ENCODE results near the gene MAPKAPK2. TPM values are rescaled to one million over a fixed set of nuclear protein-coding genes. Genes with fewer than 3 reads are reported as not detected.
A peak's percentile ranks its signal among the peaks of the same experiment; 100 is the strongest.

Gene MAPKAPK2
- total RNA-seq, 1 donor from 2014 or later, result 26.6 TPM

DNA sequence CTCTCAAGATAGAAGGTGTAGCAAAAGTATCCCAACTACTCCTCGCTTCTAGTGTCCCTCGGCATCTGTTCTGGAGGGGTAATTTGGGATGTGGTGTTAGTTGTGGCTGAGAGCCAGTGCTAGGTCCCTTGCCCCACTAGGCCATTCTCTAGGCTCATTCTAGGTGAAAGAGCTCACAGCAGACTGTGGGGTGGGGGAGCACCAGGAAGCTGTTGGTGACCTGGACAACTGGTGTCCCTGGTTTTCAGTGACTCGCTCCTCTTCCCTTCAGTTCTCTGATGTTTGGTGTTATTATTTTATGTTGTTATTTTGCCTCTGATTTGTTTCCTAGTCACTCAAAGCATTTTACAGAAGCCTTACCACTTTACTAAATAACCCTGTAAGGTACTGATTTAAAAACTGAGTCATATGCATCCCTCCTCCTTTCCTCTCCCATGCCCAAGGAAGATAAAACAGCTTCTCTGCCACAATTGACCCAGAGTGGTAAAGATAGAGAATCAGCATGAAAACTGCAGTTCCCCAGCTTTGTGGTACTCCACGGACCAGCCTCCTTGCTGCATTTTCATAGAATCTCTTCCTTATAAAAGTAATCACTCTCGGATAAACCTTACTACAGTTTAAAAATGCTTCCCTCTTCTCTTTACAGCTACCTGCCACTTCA, 35.3 kb upstream of the MAPKAPK2 start:
- Histone ChIP-seq H3K4me3 (ENCODE audit: low read length in 3 of 3) (no peak overlapping the region), H3K4me1 (ENCODE audit: control insufficient read depth in 3 of 3, insufficient read depth in 3 of 3, low read length in 3 of 3) (peaks cover 0 to 2% (median 0%) of the 10 kb centered on the region in 3 donors), H3K9me3 (ENCODE audit: control insufficient read depth in 3 of 3, low read length in 3 of 3) (no peaks in the 10 kb centered on the region), H3K27ac (ENCODE audit: low read depth, low read length) (no peak overlapping the region), H3K9ac (ENCODE audit: low read depth in 1 of 3, low read length in 3 of 3) (no peak overlapping the region), H3K36me3 (ENCODE audit: control insufficient read depth in 3 of 3, insufficient read depth in 3 of 3, low read length in 3 of 3) (peaks cover 0 to 8% (median 3%) of the 10 kb centered on the region in 3 donors), H3K27me3 (ENCODE audit: control insufficient read depth in 3 of 3, insufficient read depth in 3 of 3, low read length in 3 of 3) (no peaks in the 10 kb centered on the region)

DNA sequence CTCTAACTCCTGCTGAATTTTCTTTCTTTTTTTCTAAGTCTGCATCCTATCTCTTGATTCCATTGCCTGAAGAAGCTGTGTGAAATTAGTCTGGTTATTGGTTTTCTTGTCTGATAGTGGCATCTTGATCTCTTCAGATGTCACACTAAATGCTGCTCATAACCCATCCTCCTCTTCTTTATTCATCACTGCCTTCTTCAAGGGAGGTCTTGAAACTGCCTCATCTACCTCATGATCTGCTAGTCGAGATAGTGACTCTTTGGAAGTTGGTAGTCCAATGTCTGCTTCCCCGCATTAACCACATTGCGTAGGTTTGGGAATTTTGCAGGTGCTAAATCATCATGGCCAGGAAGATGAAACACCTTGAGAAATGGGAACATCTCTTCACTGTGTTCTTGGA, 33.7 kb upstream of the MAPKAPK2 start:
- peaks cover 0 to 4% (median 2%) of the 10 kb centered on the region in 3 donors for H3K4me1 ChIP-seq (ENCODE audit: control insufficient read depth in 3 of 3, insufficient read depth in 3 of 3, low read length in 3 of 3)
- H3K36me3 ChIP-seq (ENCODE audit: control insufficient read depth in 3 of 3, insufficient read depth in 3 of 3, low read length in 3 of 3), result peaks cover 0 to 8% (median 3%) of the 10 kb centered on the region in 3 donors
- H3K27me3 ChIP-seq (ENCODE audit: control insufficient read depth in 3 of 3, insufficient read depth in 3 of 3, low read length in 3 of 3), result no peaks in the 10 kb centered on the region
- H3K9ac ChIP-seq (ENCODE audit: low read depth in 1 of 3, low read length in 3 of 3), result no peak overlapping the region
- no peaks in the 10 kb centered on the region for H3K9me3 ChIP-seq (ENCODE audit: control insufficient read depth in 3 of 3, low read length in 3 of 3)
- H3K27ac ChIP-seq (ENCODE audit: low read depth, low read length), result no peak overlapping the region
- no peak overlapping the region for H3K4me3 ChIP-seq (ENCODE audit: low read length in 3 of 3)

DNA sequence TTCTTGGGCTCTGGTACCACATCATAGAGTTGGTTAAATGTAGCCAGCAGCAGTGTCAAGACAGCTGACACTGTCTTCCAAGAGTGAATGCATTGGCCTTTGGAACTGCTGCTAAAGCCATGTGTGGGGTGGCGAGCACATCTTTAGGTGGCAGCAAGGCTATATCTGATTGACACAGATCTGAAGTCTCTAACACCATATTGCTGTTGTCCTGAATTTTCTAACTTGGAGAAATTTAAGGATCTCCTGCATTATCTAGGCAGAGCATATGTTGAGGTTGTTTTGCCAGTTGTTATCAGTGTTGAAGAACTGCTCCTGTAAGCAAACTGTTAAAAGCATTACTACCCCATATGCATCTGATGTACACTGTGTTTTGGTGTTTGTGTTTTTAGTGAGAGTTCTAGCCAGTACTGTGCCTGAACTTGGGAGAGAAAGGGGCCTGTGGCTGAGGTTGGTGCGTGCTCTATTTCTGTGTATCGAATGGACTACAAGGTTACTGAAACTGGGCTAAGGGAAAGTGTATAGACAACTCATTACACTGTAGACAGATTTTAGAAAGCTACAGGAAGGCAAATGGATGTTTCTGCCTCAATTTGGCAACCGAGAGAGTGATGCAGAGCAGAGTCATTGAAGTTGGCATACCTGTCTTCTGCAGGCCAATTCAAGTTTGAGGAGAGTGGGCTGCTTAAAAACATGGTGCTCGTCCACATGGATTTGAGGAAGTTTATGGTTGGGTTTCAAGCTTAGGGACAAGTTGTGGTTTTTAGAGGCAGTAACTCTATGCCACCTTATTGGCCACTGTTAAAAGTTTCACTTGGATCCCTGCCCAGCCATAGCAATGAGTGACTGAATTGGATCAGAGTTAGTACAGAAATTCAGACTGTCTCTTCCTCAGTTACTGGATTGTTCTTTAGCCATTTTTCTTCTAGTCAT, 32.5 kb upstream of the MAPKAPK2 start:
- H3K9ac ChIP-seq (ENCODE audit: low read depth in 1 of 3, low read length in 3 of 3), result no peak overlapping the region
- H3K4me3 ChIP-seq (ENCODE audit: low read length in 3 of 3), result no peak overlapping the region
- H3K27ac ChIP-seq (ENCODE audit: low read depth, low read length), result no peak overlapping the region
- H3K36me3 ChIP-seq (ENCODE audit: control insufficient read depth in 3 of 3, insufficient read depth in 3 of 3, low read length in 3 of 3), result peaks cover 0 to 8% (median 3%) of the 10 kb centered on the region in 3 donors
- H3K9me3 ChIP-seq (ENCODE audit: control insufficient read depth in 3 of 3, low read length in 3 of 3), result no peaks in the 10 kb centered on the region
- H3K4me1 ChIP-seq (ENCODE audit: control insufficient read depth in 3 of 3, insufficient read depth in 3 of 3, low read length in 3 of 3), result peaks cover 2 to 6% (median 6%) of the 10 kb centered on the region in 3 donors
- no peaks in the 10 kb centered on the region for H3K27me3 ChIP-seq (ENCODE audit: control insufficient read depth in 3 of 3, insufficient read depth in 3 of 3, low read length in 3 of 3)

DNA sequence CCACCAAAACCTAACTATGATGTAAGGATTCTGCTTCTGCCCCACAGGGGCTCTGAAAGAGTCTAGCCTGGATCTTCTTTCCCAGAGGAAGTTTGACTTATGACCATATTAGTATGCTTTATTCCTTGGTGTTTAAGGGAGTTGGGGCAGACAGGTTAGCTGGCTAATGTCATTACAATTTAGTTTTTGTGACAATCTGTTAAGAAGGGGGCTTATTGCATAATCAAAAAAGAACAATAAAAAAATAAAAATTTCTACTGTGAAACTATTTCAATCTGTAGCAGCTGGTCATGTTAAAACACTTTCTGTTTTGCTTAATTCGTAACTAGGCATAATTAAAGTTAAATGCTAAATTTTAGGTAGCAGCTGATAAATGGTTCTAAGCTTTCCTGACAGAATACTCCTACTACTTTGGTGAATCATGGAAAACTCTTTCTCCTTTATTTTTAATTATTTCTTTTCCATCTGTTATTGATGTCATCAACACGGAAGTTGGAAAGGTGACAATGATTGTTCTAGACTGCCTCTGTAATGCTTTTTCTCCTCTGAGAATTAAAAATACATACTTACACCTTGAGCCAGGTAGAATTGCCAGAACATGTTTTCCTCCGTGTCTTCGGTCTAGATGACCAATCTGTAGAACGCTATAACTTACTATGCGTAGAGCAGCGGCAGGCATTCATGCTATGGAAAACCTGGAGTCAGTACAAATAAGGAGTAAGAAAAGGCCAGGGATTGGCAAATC, 30.8 kb upstream of the MAPKAPK2 start:
- Histone ChIP-seq H3K9ac (ENCODE audit: low read depth in 1 of 3, low read length in 3 of 3) (no peak overlapping the region), H3K27ac (ENCODE audit: low read depth, low read length) (no peak overlapping the region), H3K36me3 (ENCODE audit: control insufficient read depth in 3 of 3, insufficient read depth in 3 of 3, low read length in 3 of 3) (no peaks in the 10 kb centered on the region), H3K27me3 (ENCODE audit: control insufficient read depth in 3 of 3, insufficient read depth in 3 of 3, low read length in 3 of 3) (no peaks in the 10 kb centered on the region), H3K4me3 (ENCODE audit: low read length in 3 of 3) (no peak overlapping the region), H3K9me3 (ENCODE audit: control insufficient read depth in 3 of 3, low read length in 3 of 3) (no peaks in the 10 kb centered on the region), H3K4me1 (ENCODE audit: control insufficient read depth in 3 of 3, insufficient read depth in 3 of 3, low read length in 3 of 3) (peaks cover 18 to 23% (median 21%) of the 10 kb centered on the region in 3 donors)

DNA sequence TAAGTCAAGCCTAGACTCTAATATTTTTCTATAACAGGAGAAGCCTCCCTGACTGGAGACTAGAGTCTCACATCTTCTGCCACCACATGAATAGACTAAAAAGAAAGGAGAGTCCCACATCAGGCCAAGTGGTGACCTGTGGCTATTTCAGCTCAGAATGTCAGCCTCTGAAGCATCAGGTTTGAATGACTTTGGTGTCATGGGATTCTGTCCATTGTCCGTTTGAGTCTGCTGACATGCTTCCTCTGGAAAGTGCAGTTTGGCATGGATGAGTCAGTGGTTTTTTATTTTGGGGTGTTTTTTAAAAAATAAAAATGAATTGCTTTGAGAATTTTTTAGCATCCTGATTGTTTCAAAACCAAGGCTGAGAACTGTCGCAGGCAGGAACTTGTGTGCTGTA, 29.9 kb upstream of the MAPKAPK2 start:
- Histone ChIP-seq H3K27me3 (ENCODE audit: control insufficient read depth in 3 of 3, insufficient read depth in 3 of 3, low read length in 3 of 3) (no peaks in the 10 kb centered on the region), H3K4me1 (ENCODE audit: control insufficient read depth in 3 of 3, insufficient read depth in 3 of 3, low read length in 3 of 3) (peaks cover 20 to 32% (median 30%) of the 10 kb centered on the region in 3 donors), H3K9ac (ENCODE audit: low read depth in 1 of 3, low read length in 3 of 3) (no peak overlapping the region), H3K4me3 (ENCODE audit: low read length in 3 of 3) (no peak overlapping the region), H3K9me3 (ENCODE audit: control insufficient read depth in 3 of 3, low read length in 3 of 3) (no peaks in the 10 kb centered on the region), H3K27ac (ENCODE audit: low read depth, low read length) (no peak overlapping the region), H3K36me3 (ENCODE audit: control insufficient read depth in 3 of 3, insufficient read depth in 3 of 3, low read length in 3 of 3) (no peaks in the 10 kb centered on the region)

DNA sequence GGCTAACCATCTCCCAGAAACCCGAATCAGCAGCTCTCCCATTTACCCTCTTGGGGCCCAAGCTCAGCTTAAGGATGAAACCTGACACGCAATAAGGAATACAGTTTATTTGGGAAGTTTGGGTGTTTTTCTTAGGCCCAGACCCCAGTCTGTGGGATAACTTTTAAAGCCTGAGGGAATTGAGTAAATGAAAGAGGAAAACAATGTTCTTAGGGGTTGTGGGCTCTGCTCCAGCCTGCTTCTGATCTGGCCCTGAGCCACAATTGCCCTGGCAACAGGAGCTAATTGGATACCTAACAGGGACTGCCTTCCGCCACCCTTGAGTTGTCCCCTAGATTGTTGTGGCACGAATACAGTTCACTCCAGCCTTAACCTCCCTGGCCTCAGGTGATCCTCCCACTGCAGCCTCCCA, 29.2 kb upstream of the MAPKAPK2 start:
- Histone ChIP-seq H3K4me1 (ENCODE audit: control insufficient read depth in 3 of 3, insufficient read depth in 3 of 3, low read length in 3 of 3) (peaks cover 24 to 38% (median 35%) of the 10 kb centered on the region in 3 donors), H3K36me3 (ENCODE audit: control insufficient read depth in 3 of 3, insufficient read depth in 3 of 3, low read length in 3 of 3) (no peaks in the 10 kb centered on the region), H3K9me3 (ENCODE audit: control insufficient read depth in 3 of 3, low read length in 3 of 3) (no peaks in the 10 kb centered on the region), H3K4me3 (ENCODE audit: low read length in 3 of 3) (no peak overlapping the region), H3K27ac (ENCODE audit: low read depth, low read length) (no peak overlapping the region), H3K27me3 (ENCODE audit: control insufficient read depth in 3 of 3, insufficient read depth in 3 of 3, low read length in 3 of 3) (no peaks in the 10 kb centered on the region), H3K9ac (ENCODE audit: low read depth in 1 of 3, low read length in 3 of 3) (no peak overlapping the region)

DNA sequence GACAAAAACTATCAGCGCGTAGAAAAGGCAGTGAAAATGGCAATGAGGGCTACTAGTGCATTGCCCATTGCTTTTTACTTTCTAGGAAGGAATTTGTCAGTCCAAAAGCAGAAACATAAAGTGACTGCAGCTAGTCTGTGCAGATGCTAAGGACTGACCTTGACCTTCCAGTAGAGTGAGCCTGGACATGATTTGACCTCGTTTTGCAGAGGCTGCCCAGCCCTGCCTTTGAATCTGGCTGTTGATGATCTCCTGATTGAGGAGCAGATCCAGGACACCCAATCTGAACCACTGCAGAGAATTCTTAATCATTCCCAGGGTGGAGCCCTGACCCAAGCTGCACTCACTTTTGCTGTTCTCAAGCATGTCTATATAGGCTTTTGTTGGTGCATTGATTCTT, 27.8 kb upstream of the MAPKAPK2 start:
- Histone ChIP-seq H3K9me3 (ENCODE audit: control insufficient read depth in 3 of 3, low read length in 3 of 3) (no peaks in the 10 kb centered on the region), H3K4me3 (ENCODE audit: low read length in 3 of 3) (no peak overlapping the region), H3K9ac (ENCODE audit: low read depth in 1 of 3, low read length in 3 of 3) (no peak overlapping the region), H3K36me3 (ENCODE audit: control insufficient read depth in 3 of 3, insufficient read depth in 3 of 3, low read length in 3 of 3) (no peaks in the 10 kb centered on the region), H3K27ac (ENCODE audit: low read depth, low read length) (no peak overlapping the region), H3K4me1 (ENCODE audit: control insufficient read depth in 3 of 3, insufficient read depth in 3 of 3, low read length in 3 of 3) (peaks cover 24 to 40% (median 38%) of the 10 kb centered on the region in 3 donors), H3K27me3 (ENCODE audit: control insufficient read depth in 3 of 3, insufficient read depth in 3 of 3, low read length in 3 of 3) (no peaks in the 10 kb centered on the region)

DNA sequence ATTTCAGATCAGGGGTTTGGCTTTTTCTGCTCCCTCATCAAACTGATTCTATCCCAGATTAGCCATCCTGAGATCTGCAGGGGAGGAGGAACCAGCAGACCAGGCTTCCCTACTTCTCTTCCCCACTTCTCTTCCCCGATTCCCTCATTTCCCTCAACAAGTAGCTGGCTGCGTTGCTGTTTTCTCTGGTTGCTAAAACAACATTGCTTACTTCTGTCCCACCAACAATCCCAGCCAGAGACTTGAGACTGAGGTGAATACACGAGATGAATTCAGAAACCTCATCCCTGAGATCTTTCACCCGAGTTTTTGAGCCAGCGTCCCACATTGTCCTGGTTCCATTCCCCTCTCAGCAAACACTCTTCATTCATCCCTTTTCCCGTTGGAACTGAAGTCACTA, 27.0 kb upstream of the MAPKAPK2 start:
- no peaks in the 10 kb centered on the region for H3K27me3 ChIP-seq (ENCODE audit: control insufficient read depth in 3 of 3, insufficient read depth in 3 of 3, low read length in 3 of 3)
- H3K9me3 ChIP-seq (ENCODE audit: control insufficient read depth in 3 of 3, low read length in 3 of 3), result no peaks in the 10 kb centered on the region
- H3K9ac ChIP-seq (ENCODE audit: low read depth in 1 of 3, low read length in 3 of 3), result peak overlapping the region; percentile 58 to 87 (median 66)
- H3K36me3 ChIP-seq (ENCODE audit: control insufficient read depth in 3 of 3, insufficient read depth in 3 of 3, low read length in 3 of 3), result no peaks in the 10 kb centered on the region
- H3K27ac ChIP-seq (ENCODE audit: low read depth, low read length), result peak overlapping the region; percentile 95
- H3K4me3 ChIP-seq (ENCODE audit: low read length in 3 of 3), result peak overlapping the region; percentile 34 to 74 (median 49)
- H3K4me1 ChIP-seq (ENCODE audit: control insufficient read depth in 3 of 3, insufficient read depth in 3 of 3, low read length in 3 of 3), result peaks cover 27 to 46% (median 43%) of the 10 kb centered on the region in 3 donors

DNA sequence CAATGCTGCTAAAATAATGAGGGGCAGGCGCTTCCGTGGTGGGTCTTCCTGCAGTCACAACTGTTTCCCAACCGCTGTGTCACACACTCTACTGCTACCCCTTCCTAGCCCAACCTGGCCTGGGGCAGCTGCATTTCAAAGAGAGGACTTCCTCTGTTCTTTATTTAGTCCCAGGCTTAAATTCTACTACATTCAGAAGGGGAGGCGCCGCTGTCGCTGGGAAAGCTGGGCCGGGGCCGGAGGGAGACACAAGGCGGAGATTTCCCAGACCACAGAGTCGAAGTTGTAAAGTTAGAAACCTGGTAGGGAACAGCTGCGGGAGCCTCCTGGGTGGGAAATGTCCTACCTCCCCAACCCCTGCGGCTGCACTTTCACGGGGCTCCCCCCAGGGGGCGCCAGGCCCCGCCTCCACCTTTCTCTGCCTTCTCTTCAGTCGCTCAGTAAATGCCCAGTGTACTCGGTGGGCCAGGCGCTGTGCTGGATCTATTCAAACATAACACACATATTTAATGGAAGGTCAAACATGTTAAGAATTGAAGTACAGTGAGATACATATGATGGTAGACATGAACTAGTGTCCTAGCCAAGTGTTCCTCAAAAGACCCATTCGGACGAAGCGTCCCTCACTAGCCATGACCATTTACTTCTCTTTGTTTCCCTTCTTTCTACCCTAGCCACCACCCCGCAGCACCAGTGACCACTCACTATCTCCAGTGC, 26.3 kb upstream of the MAPKAPK2 start:
- peak overlapping the region; percentile 38 to 74 (median 49) for H3K4me3 ChIP-seq (ENCODE audit: low read length in 3 of 3)
- H3K4me1 ChIP-seq (ENCODE audit: control insufficient read depth in 3 of 3, insufficient read depth in 3 of 3, low read length in 3 of 3), result peaks cover 27 to 52% (median 49%) of the 10 kb centered on the region in 3 donors
- peak overlapping the region; percentile 95 for H3K27ac ChIP-seq (ENCODE audit: low read depth, low read length)
- no peaks in the 10 kb centered on the region for H3K36me3 ChIP-seq (ENCODE audit: control insufficient read depth in 3 of 3, insufficient read depth in 3 of 3, low read length in 3 of 3)
- H3K27me3 ChIP-seq (ENCODE audit: control insufficient read depth in 3 of 3, insufficient read depth in 3 of 3, low read length in 3 of 3), result no peaks in the 10 kb centered on the region
- no peaks in the 10 kb centered on the region for H3K9me3 ChIP-seq (ENCODE audit: control insufficient read depth in 3 of 3, low read length in 3 of 3)
- peak overlapping the region; percentile 58 to 87 (median 66) for H3K9ac ChIP-seq (ENCODE audit: low read depth in 1 of 3, low read length in 3 of 3)
